Measurements from ENCODE around the gene EBF4.
A peak's percentile ranks its signal among the peaks of the same experiment; 100 is the strongest.

Gene EBF4

DNA sequence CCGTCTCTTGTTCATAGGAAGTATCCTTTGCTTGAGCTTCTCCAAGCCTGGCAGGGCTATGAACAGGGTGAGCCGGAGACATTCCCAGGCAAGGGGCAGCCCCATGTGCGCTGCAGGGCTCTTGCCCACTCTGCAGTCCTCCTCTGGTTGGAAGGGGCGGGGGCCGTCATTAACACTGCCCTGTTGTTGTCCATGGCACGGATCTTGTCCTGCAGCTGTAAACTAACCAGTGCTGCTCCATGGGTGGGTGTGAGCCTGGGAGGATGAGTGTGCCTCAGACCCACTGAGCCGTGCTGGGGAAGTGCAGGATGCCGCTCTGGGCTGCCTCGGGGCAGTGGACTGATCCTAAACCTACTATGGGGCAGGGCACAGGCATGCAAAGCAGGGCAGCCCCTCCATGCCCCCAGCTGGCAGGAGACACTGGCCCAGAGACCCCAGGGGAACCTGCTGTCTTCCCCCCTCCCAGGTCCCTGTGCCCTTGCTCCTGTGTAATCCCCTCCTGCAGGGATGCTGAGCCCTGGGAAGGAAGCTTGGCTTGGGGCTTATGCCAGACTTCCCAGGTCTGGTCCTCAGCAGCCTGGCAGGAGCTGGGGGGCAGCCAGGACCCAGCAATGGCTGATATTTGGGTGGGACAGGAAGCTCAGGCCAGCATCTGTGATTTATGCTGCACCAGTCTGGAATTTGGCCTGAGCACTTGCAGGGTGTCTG is 8.5 kb downstream of the EBF4 start:
- DNase-seq = no peak

DNA sequence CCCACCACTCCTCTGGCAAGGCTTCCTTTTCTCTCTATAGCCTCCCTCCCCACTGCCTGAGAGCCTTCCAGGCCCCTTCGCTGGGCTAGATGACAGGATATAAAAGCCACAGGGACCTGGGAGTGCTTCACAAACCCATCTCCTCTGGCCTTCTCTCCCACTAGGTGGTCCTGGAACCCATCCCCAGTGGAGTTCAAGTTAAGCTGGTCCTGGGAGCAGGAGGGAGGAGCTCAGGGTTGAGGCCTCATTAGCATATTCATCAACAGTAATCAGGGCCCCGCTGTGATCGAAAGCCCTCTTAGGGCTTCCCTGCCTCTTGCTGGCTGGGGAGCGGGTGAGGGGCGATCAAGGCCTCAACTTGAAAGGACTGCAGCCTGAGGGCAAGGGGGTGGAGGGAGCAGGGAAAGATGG is 9.1 kb downstream of the EBF4 start:
- DNase-seq = no peak

DNA sequence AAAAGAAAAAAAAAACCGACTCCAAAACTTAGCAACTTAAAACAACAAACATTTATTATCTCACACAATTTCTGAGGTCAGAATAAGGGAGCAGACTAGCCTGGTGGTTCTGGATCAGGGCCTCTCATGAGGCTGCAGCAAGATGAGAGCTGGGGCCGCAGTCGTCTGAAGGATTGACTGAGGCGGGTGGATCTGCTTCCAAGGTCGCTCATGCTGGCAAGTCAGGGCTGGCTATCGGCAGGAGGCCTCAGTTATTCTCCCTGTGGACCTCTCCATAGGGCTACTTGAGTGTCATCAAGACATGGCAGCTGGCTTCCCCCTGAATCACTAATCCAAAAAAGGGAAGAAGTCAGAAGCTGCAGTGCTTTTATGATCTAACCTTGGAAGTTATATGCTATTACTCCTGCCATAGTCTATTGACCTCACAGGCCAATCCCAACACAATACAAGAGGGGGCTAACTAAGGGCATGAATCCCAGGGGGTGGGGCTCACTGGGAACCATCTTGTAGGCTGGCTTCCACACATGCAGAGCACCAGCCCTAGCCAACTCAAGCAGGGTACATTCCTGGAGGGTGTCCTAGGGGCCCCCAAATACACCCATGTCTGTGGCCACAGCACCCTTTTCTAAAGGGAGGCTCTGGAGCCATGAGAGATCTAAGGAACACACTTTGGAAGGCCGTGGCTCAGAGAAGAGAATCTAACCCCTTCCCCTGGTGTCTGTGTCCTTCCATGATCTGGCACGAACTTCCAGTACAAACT is 11.3 kb downstream of the EBF4 start:
- no peak for DNase-seq

DNA sequence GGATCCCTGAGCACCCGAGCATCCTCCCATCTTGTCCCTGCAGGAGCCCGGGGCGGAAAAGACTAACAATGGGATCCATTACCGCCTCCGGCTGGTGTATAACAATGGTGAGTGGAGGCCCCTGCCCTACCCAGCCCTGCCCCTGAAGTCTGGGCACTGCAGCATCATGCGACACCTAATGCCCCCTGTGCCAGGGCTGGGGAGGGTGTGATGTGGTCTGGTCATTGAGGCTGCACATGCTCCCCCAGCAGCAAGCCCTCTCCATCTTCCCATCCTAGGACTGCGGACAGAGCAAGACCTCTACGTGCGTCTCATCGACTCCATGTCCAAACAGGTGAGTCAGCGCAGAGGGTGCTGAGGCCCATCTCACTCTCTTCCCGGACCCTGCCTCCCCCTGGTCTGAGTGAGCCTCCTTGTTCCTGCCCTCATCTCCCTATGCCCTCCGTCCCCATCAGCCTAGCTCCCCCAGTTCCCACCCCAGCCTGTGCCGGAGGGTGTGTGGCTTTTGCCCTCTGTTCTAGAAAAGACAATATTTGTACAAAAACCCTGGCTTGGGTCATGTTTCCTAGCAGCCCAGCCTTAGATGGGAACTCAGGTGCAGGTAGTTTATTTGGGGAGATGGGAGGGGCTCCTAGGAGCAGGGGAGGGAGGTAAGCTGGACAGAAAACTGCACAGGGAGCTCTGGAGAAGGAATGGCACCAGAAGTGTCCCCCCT is 13.5 kb downstream of the EBF4 start:
- DNase-seq = no peak

DNA sequence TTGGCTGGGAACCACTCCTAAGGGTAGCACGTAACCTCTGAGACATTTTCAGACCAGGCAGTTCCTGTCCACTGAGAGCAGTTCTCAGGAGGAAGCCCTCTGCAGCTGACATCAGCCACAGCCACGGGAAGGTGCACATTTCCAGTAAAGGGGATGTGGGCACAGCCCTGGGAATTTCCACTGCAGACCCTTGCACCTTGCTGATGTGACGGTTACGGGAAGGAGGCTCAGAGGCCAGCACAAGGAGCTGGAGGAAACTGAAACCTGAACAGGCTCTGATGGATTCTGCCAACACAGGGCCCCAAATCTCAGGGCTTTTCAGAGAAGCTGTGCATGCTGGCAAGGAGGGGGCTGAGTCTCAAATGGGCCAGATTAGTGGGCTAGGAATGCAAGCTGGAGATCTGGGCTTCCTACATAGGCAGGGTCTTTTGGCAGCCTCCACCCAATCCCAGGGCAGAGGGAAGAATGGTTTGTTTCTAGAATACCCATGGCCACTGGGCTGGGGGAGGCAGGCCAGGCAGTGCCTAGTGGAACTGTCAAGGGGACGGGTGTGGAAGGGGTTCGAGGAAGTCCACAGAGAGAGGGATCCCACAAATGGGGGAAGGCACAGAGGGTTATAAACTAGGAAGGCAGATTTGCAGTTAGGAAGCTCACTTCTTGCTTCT is 14.2 kb downstream of the EBF4 start:
- no peak for DNase-seq

DNA sequence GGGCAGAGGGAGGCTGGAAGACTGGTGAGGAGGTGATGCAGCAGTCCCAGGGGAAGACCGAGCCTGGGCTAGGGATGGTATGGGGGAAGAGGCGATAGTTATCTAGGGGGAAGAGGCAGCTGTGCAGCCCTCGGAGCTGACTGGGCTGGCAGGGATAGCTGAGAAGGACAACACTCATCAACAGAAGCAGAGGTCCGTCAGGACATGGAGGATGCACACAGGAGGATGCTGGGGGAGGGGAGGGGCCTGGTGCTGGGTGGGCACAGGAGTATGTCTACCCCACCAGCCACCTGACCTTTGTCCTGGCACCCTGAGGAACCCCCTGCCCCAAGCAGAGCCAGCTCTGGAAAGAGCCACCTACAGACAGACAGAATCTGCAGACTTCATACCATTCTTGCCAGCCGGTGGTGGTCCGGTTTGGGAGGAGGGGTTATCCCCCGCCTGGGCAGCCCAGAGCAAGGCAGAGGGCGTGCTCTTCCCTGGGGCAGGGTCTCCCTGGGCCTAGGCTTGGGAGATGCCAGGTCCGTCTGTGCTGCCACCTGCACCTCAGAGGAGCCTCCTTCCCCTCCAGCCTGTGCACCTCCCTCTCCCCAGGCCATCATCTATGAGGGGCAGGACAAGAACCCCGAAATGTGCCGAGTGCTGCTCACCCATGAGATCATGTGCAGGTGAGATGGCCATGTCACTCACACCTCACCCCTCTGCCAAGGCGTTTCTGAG is 14.9 kb downstream of the EBF4 start:
- DNase-seq = no peak

DNA sequence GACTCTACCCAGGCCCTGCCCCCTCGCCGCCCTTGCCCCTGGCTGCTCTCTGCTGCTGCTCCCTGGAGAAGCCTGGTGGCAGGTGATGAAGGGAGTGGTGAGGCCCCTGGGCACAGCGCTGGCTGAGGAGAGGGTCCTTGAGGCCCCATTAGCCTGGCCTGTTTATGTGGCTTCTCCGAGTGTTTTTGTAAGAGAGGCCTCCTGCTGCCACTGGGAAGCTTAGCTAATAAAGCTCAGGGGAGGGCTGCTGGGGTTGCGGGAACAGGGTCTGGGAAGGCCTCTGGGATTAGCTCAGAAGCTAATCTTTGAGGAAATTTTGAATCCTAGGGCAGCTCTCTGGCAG is 15.5 kb downstream of the EBF4 start:
- DNase-seq = no peak

DNA sequence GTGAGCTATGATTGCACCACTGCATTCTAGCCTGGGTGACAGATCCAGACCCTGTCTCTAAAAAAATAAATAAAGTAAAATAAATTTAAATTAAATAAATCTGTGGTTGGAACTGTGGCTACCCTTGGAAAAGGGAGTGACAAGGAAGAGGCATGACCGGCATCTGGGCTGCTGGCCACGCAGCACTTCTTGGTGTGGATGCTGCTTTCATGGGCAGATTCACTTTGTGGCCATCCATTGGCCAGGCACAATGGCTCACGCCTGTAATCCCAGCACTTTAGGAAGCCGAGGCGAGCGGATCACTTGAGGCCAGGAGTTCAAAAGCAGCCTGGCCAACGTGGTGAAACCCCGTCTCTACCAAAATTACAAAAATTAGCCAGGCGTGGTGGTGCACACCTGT is 16.1 kb downstream of the EBF4 start:
- no peak for DNase-seq

DNA sequence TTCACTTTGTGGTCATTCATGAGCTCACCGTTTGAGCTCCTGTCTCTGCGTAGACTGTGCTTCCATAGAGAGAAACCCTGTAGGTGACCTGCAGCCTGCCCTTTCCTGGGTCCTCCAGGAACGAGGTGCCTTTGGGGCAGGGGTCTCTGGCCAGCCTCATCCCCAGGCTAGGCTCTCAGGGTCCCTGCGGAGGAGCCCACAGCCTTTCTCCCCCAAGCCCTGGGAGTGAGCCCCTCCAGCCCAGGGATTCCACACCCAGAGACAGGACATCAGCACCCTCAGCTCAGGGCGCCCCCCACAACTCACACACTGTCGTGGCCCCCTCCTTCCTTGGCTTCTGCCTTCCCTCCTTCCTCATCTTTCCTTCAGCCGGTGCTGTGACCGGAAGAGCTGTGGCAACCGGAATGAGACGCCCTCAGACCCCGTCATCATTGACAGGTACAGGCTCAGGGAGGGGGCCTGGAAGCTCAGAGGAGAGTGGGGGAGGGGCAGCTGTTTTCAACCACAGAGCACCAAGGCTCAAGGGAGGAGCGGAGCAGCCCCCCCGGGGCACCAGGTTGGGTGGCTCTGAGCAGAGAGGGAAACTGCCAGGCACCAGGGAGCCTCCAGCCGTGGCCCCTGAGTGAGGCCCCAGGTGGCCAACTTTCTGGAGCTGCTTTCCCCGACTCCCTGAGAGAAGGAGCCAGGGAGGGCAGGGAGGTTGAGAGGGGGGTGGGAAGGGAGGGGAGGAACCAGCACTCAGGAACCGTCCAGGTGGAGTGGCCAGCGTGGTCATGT is 16.8 kb downstream of the EBF4 start:
- DNase-seq = no peak

DNA sequence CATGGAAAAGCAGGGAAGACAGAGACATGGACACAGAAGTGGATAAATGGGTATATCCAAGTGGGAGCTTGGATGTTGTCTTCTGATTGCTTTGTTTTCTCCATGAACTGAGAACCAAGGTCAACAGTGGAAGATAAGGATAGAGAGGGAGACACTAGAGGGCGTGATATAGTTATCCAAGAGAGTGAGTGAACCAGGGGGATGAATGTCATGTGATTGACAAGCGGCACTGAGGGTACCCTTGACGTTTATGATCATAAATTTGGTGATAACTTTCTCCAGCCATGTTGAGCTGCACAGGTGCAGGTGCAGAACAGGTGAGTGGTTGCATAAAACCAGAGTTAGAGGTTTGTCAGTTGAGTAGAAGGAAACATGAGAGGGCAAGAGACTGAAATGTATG is 20.7 kb downstream of the EBF4 start:
- DNase-seq = no peak

DNA sequence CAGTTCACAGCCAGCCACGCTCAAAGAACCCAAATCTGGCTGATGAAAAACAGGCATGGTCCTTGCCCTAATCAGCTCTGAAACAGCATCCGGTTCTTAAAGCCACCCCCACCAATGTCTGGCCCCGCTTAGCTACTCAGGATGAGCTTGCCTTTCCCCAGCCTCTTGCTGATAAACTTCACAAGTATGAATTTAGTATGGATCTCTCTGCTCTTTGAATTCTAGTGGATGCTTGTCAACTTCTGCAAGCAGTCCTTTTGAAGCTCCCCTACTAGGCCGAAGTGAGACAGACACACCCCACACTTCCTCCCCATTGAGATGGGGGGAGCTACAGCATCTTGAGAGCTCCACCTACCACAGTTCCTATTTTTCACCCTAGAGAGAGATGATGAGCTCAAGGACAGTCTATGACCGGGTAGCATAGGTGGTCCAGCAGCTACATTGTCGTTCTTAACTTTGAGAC is 36.7 kb downstream of the EBF4 start:
- no peak for DNase-seq

DNA sequence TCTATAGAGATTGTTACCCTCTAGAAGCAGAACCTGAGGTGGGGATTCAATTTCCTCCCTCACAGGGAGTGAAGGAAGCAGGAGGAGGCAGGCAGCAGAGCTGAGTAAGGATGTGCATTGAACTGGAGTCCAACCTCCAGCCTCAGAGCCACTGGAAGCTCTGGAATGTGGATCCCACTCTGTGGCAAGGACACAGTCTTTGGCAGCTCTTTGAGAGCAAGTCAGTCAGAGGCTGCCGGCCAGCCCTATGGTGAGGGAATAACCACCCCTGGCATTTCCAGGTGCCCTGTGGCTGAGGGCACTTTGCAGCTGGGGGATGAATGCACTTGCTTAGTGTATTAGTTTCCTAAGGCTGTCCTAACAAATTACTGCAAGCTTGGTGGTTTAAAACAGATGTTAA is 37.2 kb downstream of the EBF4 start:
- DNase-seq = no peak

DNA sequence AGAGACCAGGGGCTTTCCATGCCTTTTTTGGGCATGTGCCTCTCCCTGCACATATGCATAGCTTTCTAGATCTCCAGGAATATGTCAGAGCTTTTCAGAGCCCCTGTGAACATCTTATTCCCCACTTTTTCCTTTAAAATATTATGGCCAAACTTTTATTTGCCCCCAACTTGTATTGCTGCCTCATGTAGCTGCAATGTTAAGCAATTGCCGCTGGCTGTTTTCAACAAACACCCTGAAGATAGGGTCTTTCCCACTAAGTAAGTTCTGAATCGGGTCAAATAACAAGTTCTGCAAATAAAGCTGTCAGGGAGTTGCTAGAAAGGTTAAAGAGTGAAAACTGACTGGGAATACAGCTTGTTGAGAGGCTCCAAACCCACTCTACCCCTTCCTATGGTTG is 42.3 kb downstream of the EBF4 start:
- no peak for DNase-seq

DNA sequence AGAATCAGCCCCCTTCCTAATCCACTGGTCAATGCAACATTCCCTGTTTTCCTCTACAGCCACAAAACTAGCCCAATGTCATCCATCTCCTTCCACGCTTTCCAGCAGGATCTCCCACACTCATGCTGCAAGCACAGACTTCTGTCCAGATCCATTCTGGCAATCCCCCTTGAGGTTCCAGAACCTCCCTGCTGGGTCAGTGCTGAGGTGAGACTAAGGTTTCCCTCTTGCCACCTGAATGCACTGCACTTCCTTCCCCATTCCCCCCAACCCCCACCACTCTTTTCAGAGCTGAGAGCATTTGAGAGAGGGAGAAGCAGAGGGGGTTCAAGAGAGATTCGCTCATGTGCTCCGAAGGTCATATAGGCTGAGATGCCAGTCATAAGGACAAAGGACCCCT is 43.9 kb downstream of the EBF4 start:
- no peak for DNase-seq

DNA sequence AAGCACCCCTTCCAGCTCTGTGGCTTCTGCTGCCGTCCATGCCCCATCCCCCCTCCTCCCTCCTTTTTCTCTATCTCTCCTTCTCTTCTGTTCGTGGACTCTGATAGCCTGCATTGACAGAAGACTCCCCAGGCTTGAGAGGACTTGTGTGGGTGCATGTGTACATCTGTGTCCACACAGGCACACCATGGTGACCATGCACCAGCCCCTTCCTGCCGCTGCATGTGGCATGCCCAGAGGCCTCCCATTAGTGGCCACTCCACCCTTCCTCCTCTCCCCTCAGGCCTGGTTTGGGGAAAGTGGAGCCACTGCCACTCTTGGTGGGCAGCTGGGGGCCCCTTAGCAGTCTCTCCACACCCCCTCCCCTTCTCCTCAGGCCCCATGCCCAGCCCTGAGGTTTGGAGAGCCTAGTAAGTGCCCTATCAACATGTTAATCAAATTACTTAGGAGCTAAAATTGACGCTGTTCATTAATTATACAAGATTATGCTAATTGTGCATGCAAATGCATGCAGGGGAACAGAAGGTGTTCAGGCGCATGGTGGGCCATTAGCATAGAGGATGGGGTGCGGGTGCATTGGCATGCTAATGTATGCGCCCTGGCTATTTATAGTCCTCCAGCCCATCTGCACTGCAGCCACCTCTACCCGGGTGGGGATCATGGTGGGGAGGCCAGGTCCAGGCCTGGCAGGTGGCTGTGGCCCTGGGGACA is 45.9 kb downstream of the EBF4 start:
- no peak for DNase-seq

DNA sequence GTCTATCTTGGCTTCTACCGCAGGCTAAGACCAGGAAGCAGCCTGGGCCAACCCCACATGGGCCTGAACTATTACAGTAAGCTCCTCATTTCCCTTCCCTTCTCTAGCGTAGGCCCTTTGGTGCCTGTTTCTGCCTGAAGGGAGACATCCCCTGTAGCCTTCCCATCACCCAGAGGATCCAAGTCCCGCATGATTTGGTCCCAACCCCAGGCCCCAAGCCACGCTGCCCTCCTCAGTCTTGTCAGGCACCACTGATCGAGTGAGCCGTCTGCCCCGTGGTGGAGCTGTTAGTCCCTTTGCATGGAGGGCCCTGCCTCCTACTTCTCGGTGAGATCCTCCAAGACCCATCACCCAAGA is 46.4 kb downstream of the EBF4 start:
- no peak for DNase-seq

DNA sequence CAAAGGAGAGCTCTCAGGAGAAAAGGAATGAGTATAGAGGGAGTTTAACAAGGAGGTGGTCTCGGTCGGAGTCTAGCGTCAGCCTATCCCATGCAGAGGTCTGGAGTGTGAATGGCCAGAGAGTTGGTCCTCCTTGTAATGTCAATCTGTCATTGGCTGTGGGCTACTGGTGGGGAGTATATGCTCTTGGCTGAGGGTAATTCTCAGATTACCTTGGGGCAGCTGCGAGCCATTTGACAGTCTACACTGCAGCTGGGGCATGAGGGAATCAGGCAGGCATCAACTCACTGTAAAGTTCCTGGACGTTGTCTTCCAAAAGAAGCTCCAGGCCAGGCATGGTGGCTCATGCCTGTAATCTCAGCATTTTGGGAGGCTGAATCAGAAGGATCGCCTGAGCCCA is 48.1 kb downstream of the EBF4 start:
- DNase-seq = no peak

DNA sequence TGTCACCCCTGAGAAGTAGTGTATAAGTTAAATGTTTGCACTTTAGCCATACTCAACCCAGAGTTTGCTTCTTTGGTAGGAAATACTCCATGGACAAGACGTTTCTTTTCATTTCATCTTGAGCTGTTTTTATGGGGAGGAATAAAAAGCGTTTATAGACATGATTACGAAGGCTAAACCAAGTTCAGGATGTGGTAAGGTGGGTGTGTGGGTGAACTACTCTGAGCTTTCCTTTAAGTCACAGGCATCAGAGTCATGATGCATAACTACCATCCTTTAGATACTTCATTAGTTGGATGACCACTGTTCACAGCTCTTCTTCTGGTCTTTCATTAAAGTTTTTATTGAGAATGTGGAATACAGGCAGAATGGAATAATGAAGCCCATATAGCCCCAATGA is 48.9 kb downstream of the EBF4 start:
- DNase-seq = no peak

DNA sequence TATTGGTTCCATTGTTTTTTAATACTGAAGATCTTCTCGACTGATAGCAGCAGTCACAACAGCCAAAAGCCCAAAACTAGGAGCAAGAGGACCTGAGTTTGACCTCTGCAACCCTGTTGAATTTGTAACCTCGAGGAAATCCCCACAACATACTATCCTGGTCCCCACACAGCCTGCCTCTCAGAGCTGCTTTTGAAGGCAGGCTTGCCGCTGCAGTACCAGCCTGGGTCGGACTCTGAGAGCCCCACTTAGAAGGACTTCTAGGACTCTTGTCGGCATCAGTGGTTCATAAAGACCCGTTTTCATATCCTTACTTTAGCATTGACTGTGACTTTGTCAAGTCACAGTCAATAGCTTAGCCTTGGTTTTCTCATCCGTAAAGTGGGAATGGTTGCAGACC is 49.3 kb downstream of the EBF4 start:
- DNase-seq = no peak

DNA sequence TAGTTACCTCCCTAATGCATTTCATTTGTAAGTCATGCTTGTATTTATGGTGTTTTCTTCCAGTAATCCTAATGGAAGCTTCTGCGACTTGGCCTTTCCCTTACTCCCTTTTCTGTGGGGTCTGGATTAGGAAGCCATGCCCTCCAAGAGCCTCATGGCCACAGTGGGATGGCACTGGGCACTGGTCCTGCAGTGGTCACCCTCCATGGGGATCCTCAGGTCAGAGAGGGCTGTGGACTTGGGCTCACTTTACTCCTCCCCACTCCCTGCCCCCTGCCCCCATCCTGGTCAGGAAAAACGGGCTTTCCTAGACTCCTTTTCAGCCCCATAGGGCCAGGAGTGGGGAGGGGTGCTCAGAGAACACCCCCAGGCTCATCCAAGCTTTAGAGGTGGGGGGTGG is 49.9 kb downstream of the EBF4 start:
- no peak for DNase-seq

DNA sequence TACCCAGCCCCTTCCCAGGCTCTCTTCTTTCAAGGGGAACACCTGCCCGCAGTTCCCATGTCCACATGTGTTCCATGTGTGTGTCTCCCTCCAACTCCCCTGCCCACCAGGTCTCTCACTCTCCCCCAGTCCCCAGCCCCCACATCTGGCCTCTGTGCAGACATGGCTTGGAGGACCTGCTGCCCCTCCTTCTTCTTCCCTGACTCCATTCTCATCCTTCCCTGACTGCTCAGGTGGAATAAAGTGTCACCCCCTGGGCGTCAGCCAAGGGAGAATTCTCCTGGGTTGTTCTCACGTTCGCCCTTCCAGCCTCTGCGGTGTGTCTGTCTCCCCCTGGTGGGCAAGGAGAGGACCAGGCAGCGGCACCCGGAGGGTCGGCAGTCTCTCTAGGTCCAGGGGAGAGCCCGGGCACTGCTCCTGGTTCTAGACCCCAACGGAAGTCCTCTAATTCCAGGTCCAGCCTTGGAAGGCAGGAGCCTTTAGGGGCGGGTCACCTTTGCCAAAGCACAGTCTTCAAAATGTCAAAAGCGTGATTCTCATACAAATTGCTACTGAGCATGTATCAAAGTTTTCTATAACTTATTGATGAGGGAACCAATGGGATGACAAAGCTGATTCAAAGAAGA is 50.5 kb downstream of the EBF4 start:
- DNase-seq = peak; percentile 71 to 74
